ENCODE results near the gene HRAS.
"Not testable (repeated sequence)": the region's sequence is repeated elsewhere in the genome, so short reads cannot be mapped to it uniquely, and the experiment has no call there.

Gene HRAS

GRCh38 chr11:535519-536454 lies at the start of gene HRAS:
HRAS (minus strand) TSS chr11:535576.
- peak; percentile 93 to 97 for DNase-seq (ENCODE audit: low read depth in 2 of 2)

- no peak for DNase-seq (ENCODE audit: low read depth in 2 of 2)
These were observed 48.9 kb upstream of the HRAS start for GRCh38 chr11:584287-584686.

GRCh38 chr11:581752-582151 lies 46.4 kb upstream of the HRAS start:
- no peak for DNase-seq (ENCODE audit: low read depth in 2 of 2)

GRCh38 chr11:581342-581741 lies 46.0 kb upstream of the HRAS start:
- no peak for DNase-seq (ENCODE audit: low read depth in 2 of 2)

GRCh38 chr11:579830-580601 lies 44.6 kb upstream of the HRAS start:
- no peak for DNase-seq (ENCODE audit: low read depth in 2 of 2)

- no peak for DNase-seq (ENCODE audit: low read depth in 2 of 2)
These were observed 43.1 kb upstream of the HRAS start for GRCh38 chr11:578276-579035.

- DNase-seq (ENCODE audit: low read depth in 2 of 2): no peak
These were observed 42.2 kb upstream of the HRAS start for GRCh38 chr11:577611-577894.

- no peak for DNase-seq (ENCODE audit: low read depth in 2 of 2)
These were observed 41.6 kb upstream of the HRAS start for GRCh38 chr11:576811-577610.

- DNase-seq (ENCODE audit: low read depth in 2 of 2): peak; percentile 95
These were observed 40.8 kb upstream of the HRAS start, which contains the start of gene PHRF1 for GRCh38 chr11:575996-576768. PHRF1 (plus strand) TSS chr11:576470; CDS start chr11:581513, 5,043 bp downstream.

GRCh38 chr11:575313-575995 lies 40.1 kb upstream of the HRAS start:
- no peak for DNase-seq (ENCODE audit: low read depth in 2 of 2)

GRCh38 chr11:574632-575312 lies 39.4 kb upstream of the HRAS start:
- no peak for DNase-seq (ENCODE audit: low read depth in 2 of 2)

- not testable (repeated sequence) for DNase-seq (ENCODE audit: low read depth in 2 of 2)
These were observed 38.7 kb upstream of the HRAS start for GRCh38 chr11:574031-574570.

GRCh38 chr11:573146-573759 lies 37.9 kb upstream of the HRAS start:
- DNase-seq (ENCODE audit: low read depth in 2 of 2): no peak

GRCh38 chr11:571802-572185 lies 36.4 kb upstream of the HRAS start:
- no peak for DNase-seq (ENCODE audit: low read depth in 2 of 2)

- DNase-seq (ENCODE audit: low read depth in 2 of 2): no peak
These were observed 33.9 kb upstream of the HRAS start for GRCh38 chr11:569158-569885.

- DNase-seq (ENCODE audit: low read depth in 2 of 2): peak; percentile 78 to 85
These were observed 33.2 kb upstream of the HRAS start for GRCh38 chr11:568306-569157.

All from stimulated activated CD4-positive, alpha-beta T cell treated with anti-CD3 and anti-CD28 coated beads, Interleukin-1b, Interleukin-23, amount 100 ng/mL, for 4 hours (primary cell).